GM10248 (cell line): Measurements from ENCODE around the gene ZER1.

Experiments used
- CTCF ChIA-PET: fragments of 300-600 bp; sonication (Branson Sonifier 250); formaldehyde crosslinking; extraction: SDS; loops from one replicate; lab custom pipeline; 2021; ENCODE audit warnings: antibody characterized with exemption; lab: Yijun Ruan, JAX
- POLR2A ChIA-PET: fragments of 350-650 bp; sonication (Branson Sonifier 250); formaldehyde crosslinking; extraction: SDS; loops from one replicate; lab custom pipeline; 2020; ENCODE audit warnings: antibody characterized with exemption; lab: Yijun Ruan, JAX
- DNase-seq: peaks from one replicate; pipeline ENCODE4 v3.0.0; 2012; ENCODE audit errors: extremely low spot score
- TF ChIP-seq, protein P1 (sequence below): IDR thresholded peaks from 2 replicates; pipeline ENCODE4 v1.5.1; 2012; ENCODE audit warnings: mild to moderate bottlenecking, low read depth; ENCODE audit errors: extremely low read depth, missing control alignments, control extremely low read depth

The ZER1 gene

DNA sequence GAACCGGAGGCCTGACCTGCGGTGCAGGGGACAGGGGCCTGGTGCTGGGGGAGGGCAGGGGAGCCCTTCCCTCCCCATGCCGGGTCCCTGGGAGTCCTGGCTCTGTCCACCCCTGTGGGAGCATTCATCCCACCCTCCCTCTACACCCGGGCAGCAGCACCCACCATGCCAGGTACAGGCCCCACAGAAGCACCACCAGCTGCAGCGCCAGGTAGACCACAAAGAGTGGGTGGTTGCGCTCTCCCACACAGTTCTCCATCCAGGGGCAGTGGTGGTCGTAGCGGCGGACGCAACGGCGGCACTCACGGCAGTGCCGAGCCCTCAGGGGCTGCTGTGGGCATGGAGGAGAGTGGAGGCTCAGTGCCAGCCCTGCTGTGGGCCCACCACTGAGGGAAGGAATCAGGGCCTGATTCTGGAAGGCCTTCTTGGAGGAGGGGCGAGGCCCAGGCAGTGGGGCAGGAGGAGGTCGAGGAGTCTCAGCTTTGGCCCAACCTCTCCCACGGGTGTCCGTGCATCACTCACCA lies 50.2 kb downstream of the ZER1 start:
- ChIA-PET POLR2A (no interaction called here), CTCF (interaction anchor here (1.3 to 1.4 kb wide), 2 partner anchors 16 to 97 kb away, joined by 3 read pairs; partner anchors contain the start of gene ENDOG)
- DNase-seq = no peak
- TF ChIP-seq, protein P1, sequence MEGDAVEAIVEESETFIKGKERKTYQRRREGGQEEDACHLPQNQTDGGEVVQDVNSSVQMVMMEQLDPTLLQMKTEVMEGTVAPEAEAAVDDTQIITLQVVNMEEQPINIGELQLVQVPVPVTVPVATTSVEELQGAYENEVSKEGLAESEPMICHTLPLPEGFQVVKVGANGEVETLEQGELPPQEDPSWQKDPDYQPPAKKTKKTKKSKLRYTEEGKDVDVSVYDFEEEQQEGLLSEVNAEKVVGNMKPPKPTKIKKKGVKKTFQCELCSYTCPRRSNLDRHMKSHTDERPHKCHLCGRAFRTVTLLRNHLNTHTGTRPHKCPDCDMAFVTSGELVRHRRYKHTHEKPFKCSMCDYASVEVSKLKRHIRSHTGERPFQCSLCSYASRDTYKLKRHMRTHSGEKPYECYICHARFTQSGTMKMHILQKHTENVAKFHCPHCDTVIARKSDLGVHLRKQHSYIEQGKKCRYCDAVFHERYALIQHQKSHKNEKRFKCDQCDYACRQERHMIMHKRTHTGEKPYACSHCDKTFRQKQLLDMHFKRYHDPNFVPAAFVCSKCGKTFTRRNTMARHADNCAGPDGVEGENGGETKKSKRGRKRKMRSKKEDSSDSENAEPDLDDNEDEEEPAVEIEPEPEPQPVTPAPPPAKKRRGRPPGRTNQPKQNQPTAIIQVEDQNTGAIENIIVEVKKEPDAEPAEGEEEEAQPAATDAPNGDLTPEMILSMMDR = no peak

DNA sequence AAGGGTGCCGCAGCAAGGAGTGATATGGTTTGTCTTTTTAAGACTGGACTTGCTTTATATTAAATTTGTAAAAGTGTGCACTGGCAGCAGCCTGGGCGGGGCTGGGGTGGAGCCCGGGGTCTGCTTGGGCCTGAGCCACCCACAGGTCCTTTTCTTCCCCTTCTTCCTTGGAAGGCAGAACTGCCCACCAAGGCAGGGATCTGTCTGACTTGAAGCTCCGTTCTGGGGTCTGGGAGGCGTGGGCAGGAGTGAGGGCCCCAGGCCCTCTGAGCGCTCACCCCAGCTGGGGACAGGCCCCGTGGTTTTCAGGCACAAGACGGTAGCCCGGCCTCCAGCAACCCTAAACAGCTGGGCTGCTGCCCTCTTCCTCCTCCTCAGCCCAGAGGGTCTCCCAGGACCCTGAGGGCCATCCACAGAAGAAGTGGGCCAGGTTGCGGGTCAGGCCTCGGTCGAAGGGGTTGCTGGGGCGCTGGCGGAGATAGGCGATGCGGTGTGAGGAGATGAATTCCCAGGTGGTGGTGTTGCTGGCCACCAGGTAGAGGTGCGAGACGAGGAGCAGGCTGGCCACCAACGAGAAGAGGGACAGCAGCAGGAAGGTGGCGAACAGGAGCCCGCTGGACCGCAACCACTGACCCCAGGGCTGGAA lies 50.8 kb downstream of the ZER1 start:
- TF ChIP-seq, protein P1 = no peak
- CTCF ChIA-PET = interaction anchor here (1.3 kb wide), 1 partner anchor 15 kb away, joined by 3 read pairs; no protein-coding TSS in a partner anchor
- POLR2A ChIA-PET = no interaction called here
- no peak for DNase-seq

DNA sequence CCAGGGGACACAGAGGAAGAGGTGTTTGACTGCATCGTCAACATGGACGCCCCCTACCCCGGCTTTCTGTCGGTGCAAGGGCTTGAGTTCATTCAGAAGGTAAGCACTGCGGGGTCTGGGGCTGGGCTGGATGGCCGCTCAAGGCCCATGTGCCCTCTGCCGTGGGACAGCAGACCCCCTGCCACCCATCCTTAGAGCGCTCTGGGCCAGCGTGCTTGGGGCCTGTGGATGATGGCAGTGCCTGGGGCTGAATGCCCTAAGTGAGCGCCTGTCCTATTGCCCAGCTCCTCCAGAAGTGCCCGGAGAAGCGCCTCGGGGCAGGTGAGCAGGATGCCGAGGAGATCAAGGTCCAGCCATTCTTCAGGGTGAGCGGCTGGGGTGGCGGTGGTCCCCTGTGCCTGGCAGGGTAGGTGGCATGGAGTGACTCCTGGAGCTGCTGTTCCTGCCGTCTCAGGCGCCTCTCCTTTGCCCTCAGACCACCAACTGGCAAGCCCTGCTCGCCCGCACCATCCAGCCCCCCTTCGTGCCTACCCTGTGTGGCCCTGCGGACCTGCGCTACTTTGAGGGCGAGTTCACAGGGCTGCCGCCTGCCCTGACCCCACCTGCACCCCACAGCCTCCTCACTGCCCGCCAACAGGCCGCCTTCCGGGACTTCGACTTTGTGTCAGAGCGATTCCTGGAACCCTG lies 51.7 kb downstream of the ZER1 start:
- ChIA-PET CTCF (interaction anchor here (1.0 to 1.3 kb wide), 2 partner anchors 13 to 14 kb away, joined by 3 read pairs; no protein-coding TSS in a partner anchor), POLR2A (no interaction called here)
- TF ChIP-seq, protein P1 = no peak
- no peak for DNase-seq

DNA sequence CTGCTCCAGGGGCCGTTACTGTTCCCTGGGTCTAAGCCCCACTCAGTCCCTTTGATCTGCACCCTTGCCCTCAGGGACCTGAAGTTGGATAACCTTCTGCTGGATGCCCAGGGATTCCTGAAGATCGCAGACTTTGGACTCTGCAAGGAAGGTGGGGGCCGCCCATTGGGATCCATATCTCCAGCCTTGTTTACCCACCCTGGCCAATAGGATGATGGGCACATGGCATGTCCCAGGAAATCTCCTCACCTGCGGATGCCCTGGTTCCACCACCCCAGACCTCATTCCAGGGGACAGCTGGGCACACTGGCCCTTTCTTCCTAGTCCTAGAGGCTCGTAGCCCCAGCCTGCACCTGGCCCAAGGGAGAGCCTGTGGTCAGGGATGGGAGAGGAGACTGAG lies 53.3 kb downstream of the ZER1 start:
- POLR2A ChIA-PET = interaction anchor here (0.7 kb wide), 1 partner anchor 33 kb away, joined by 4 read pairs; no protein-coding TSS in a partner anchor
- TF ChIP-seq, protein P1 = no peak
- CTCF ChIA-PET = no interaction called here

DNA sequence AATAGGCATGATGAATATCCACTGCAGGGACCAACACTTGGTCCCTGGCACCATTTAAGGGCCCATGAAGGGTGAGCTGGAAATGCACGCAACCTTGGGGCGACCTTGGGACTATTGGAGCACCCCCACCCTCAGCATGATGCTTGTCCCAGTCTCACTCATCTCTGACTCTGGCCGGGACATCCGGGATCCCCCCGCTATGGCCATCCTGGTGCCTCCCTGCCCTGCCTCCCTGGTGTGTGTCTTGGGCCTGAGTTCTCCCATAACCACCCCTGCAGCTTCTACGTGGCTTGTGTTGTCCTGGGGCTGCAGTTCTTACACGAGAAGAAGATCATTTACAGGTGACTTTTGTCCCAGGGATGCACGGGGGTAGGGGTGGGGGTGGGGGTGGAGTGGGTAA lies 53.7 kb downstream of the ZER1 start:
- POLR2A ChIA-PET = interaction anchor here (0.6 to 0.7 kb wide), 2 partner anchors 7 to 32 kb away, joined by 4 to 5 read pairs; no protein-coding TSS in a partner anchor
- CTCF ChIA-PET = interaction anchor here (1.3 kb wide), 1 partner anchor 16 kb away, joined by 3 read pairs; the partner anchor contains the start of gene PKN3
- TF ChIP-seq, protein P1 = no peak
- DNase-seq = no peak

More for the DNA sequence above, 53.3 kb downstream of the ZER1 start:
- DNase-seq = no peak

DNA sequence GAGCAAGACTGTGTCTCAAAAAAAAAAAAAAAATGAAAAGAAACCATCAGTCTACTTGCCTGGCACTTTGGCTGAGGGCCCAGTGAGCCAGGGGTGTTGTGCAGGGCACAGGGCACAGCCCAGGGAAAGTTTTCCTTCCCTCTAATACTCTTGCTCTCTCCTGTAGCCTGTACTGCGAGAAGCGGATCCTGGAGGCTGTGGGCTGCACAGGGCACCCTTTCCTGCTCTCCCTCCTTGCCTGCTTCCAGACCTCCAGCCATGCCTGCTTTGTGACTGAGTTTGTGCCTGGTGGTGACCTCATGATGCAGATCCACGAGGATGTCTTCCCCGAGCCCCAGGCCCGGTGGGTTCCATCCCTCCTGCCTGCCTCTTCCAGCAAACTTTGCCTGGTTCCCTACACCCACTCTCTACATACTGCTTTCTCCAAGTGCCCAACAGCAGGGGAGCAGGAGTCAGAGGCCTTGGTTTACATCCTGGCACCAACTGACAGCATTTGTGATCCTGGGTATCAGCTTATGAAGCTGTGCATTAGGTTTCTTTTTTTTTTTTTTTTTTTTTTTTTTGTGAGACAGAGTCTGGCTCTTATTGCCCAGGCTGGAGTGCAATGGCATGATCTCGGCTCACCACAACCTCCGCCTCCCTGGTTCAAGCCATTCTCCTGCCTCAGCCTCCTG lies 55.0 kb downstream of the ZER1 start:
- TF ChIP-seq, protein P1 = no peak
- ChIA-PET POLR2A (interaction anchor here (0.7 to 1.3 kb wide), 2 partner anchors 8 to 160 kb away, joined by 3 to 4 read pairs; no protein-coding TSS in a partner anchor), CTCF (interaction anchor here (1.3 kb wide), 1 partner anchor 15 kb away, joined by 3 read pairs; the partner anchor contains the start of gene PKN3)
- DNase-seq = no peak
